K562 (cell line): ENCODE data around the gene TCEANC. TPM values are rescaled to one million over a fixed set of nuclear protein-coding genes. Genes with fewer than 3 reads are reported as not detected.

Experiments
- C11orf30 ChIP-seq: fragments of 450-650 bp; IDR thresholded peaks from 2 replicates; pipeline ENCODE4 v1.6.1; 2016; ENCODE audit warnings: low read depth, mild to moderate bottlenecking
- CEBPB ChIP-seq: fragments of 450-650 bp; IDR thresholded peaks from 2 replicates; pipeline ENCODE4 v1.6.1; 2016; ENCODE audit warnings: missing genetic modification characterization, missing compliant biosample characterization
- DNMT1 ChIP-seq: fragments of 450-650 bp; IDR thresholded peaks from 2 replicates; pipeline ENCODE4 v1.6.1; 2016; ENCODE audit warnings: antibody characterized with exemption, mild to moderate bottlenecking
- ELK3 ChIP-seq: fragments of 450-650 bp; formaldehyde crosslinking; IDR thresholded peaks from 2 replicates; pipeline ENCODE4 v1.4.0; 2020; ENCODE audit warnings: mild to moderate bottlenecking
- EP400 ChIP-seq: fragments of 450-650 bp; IDR thresholded peaks from 2 replicates; pipeline ENCODE4 v1.6.1; 2017; ENCODE audit warnings: antibody characterized with exemption, mild to moderate bottlenecking, moderate library complexity
- ETV1 ChIP-seq: fragments of 450-650 bp; conservative IDR thresholded peaks from 2 replicates; pipeline ENCODE4 v1.6.1; 2016; ENCODE audit warnings: missing genetic modification characterization, control low read depth, low read depth, missing compliant biosample characterization
- HSF4 ChIP-seq: fragments of 250-450 bp; sonication (Bioruptor Pico); IDR thresholded peaks from 2 replicates; pipeline ENCODE4 v2.1.2; 2022; ENCODE audit warnings: mild to moderate bottlenecking, moderate library complexity, borderline replicate concordance
- ID3 ChIP-seq, 2 experiments: fragments of 250-450 bp in 1 of 2; fragments of 450-650 bp in 1 of 2; sonication (Bioruptor Pico) in 1 of 2; IDR thresholded peaks; 2 replicates each; pipeline versions ENCODE4 v1.6.1 to v1.8.0; 2016 to 2021; ENCODE audit warnings: mild to moderate bottlenecking in 2 of 2, moderate library complexity in 2 of 2, missing compliant biosample characterization in 1 of 2, missing genetic modification characterization in 1 of 2
- MAX ChIP-seq: sonication (generic); formaldehyde crosslinking; IDR thresholded peaks from 2 replicates; pipeline ENCODE4 v1.9.0; 2022; ENCODE audit warnings: mild to moderate bottlenecking, missing genetic modification reagents
- MBD2 ChIP-seq: sonication (generic); IDR thresholded peaks from 2 replicates; pipeline ENCODE4 v1.6.1; 2016; ENCODE audit warnings: low read depth, borderline replicate concordance
- MEIS2 ChIP-seq: fragments of 450-650 bp; IDR thresholded peaks from 2 replicates; pipeline ENCODE4 v1.6.1; 2014; ENCODE audit warnings: mild to moderate bottlenecking; ENCODE audit not compliant: partially characterized antibody
- NCOA4 ChIP-seq: fragments of 450-650 bp; IDR thresholded peaks from 2 replicates; pipeline ENCODE4 v1.6.1; 2018; ENCODE audit warnings: mild to moderate bottlenecking; ENCODE audit not compliant: partially characterized antibody
- PBX2 ChIP-seq, 2 experiments: IDR thresholded peaks in 1 of 2; conservative IDR thresholded peaks in 1 of 2; 2 replicates each; pipeline ENCODE4 v1.6.1; 2016; ENCODE audit warnings: low read depth in 2 of 2, mild to moderate bottlenecking in 1 of 2, missing compliant biosample characterization in 1 of 2, missing genetic modification characterization in 1 of 2, moderate library complexity in 1 of 2
- TCF7 ChIP-seq: sonication (generic); IDR thresholded peaks from 2 replicates; pipeline ENCODE4 v1.6.1; 2016; ENCODE audit warnings: antibody characterized with exemption, borderline replicate concordance
- TFAP4 ChIP-seq: sonication (generic); formaldehyde crosslinking; IDR thresholded peaks from 2 replicates; pipeline ENCODE4 v1.8.0; 2022; ENCODE audit warnings: missing genetic modification reagents, mild to moderate bottlenecking, moderate library complexity, borderline replicate concordance
- ZFPM2 ChIP-seq: fragments of 250-450 bp; sonication (Bioruptor Pico); IDR thresholded peaks from 2 replicates; pipeline ENCODE4 v1.5.1; 2022; ENCODE audit warnings: mild to moderate bottlenecking
- ZNF174 ChIP-seq: fragments of 250-450 bp; sonication (Bioruptor Pico); IDR thresholded peaks from 2 replicates; pipeline ENCODE4 v1.4.0; 2020; ENCODE audit warnings: mild to moderate bottlenecking
- ZNF280B ChIP-seq: fragments of 250-450 bp; sonication (Bioruptor Pico); IDR thresholded peaks from 2 replicates; pipeline ENCODE4 v1.5.1; 2021; ENCODE audit warnings: mild to moderate bottlenecking
- polyA plus RNA-seq, 8 experiments: library from polyadenylated mRNA; depleted of rRNA in 4 of 8; stranded (reverse) in 5 of 8; unstranded in 3 of 8; fragments of >200 nt; fragmentation: Nextera tagmentation in 2 of 8; fragmentation: Illumina TruSeq in 1 of 8; extraction: Ambion mirVana in 2 of 8; extraction: Trizol in 1 of 8; gene quantifications; 2 replicates each; pipeline versions ENCODE4 v1.2.1 to v1.2.3, GENCODE V29; 2011 to 2014; ENCODE audit warnings: inconsistent platforms in 1 of 8, missing spikeins in 1 of 8
- total RNA-seq, 7 experiments: library from RNA; depleted of rRNA in 6 of 7; stranded (reverse); fragments of >200 nt in 6 of 7; fragmentation: Illumina TruSeq in 2 of 7; extraction: Trizol in 2 of 7; gene quantifications; 2 replicates each; pipeline versions ENCODE4 v1.2.1 to v1.2.3, GENCODE V29; 2011 to 2021; ENCODE audit warnings: low replicate concordance in 1 of 7

TCEANC gene
- total and polyA plus RNA-seq, 9 of the 15 experiments (the other 6 are each of a cell fraction or from before 2014, with no cell fraction given), result 1.2 to 2.8 (median 2.0) TPM

- TF ChIP-seq CEBPB (tag) (peak; percentile 65), ZFPM2 (CRISPR knock-in tag) (no peak), HSF4 (CRISPR knock-in tag) (no peak), MAX (CRISPR knock-in tag) (peak; percentile 95), EP400 (peak; percentile 88), NCOA4 (no peak), ZNF174 (CRISPR knock-in tag) (no peak), DNMT1 (no peak), MBD2 (peak; percentile 79), ETV1 (0 out of 2 replicates have a peak, but pooled peaks have one; percentile 25), ZNF280B (CRISPR knock-in tag) (no peak), TCF7 (peak; percentile 43; the same call in 1 of the 2 replicates), MEIS2 (peak; percentile 100), PBX2 (CRISPR knock-in tag; IDR thresholded peaks at IDR 0.05; ENCODE audit: low read depth) (peak; percentile 68), PBX2 (tag; conservative IDR thresholded peaks at IDR 0.05; ENCODE audit: low read depth) (peak; percentile 98), ID3 (CRISPR knock-in tag; IDR thresholded peaks at IDR 0.05) (no peak), ID3 (tag; IDR thresholded peaks at IDR 0.05) (no peak), ELK3 (CRISPR knock-in tag) (no peak), C11orf30 (0 out of 2 replicates have a peak, but pooled peaks have one; percentile 16), TFAP4 (CRISPR knock-in tag) (peak; percentile 94)
Measured at GRCh38 chrX:13647709-13648212, 5.2 kb upstream of the TCEANC start (continued).
